GM12878 (cell line): Measurements from ENCODE around the gene GALNT11. TPM values are rescaled to one million over a fixed set of nuclear protein-coding genes. Genes with fewer than 3 reads are reported as not detected.

ENCODE experiments used
- ATAC-seq: fragments of 200-7000 bp; cut with Tn5 transposase; 3 replicates; pipeline ENCODE4 v1.9.1; 2020; ENCODE audit warnings: mild to moderate bottlenecking, moderate library complexity
- BruUV-seq: library from RNA; stranded (reverse); fragments of 400-500 nt; replicated peaks from 2 replicates; lab custom pipeline; 2021; lab: Mats Ljungman, UMichigan
- CTCF ChIA-PET: fragments of 300-600 bp; sonication (Branson Sonifier 250); formaldehyde crosslinking; extraction: SDS; loops from one replicate; lab custom pipeline; 2021; ENCODE audit warnings: inconsistent platforms; lab: Yijun Ruan, JAX
- POLR2A ChIA-PET: fragments of 350-600 bp; formaldehyde crosslinking; extraction: SDS; loops from one replicate; lab custom pipeline; 2021; ENCODE audit warnings: inconsistent platforms; lab: Charles Lee
- RAD21 ChIA-PET: fragments of 300-600 bp; sonication (Branson Sonifier 250); formaldehyde crosslinking; loops from one replicate; lab custom pipeline; 2023; ENCODE audit warnings: antibody characterized with exemption; ENCODE audit not compliant: unreplicated experiment; lab: Charles Lee
- SMC1A ChIA-PET: fragments of 300-600 bp; sonication (Branson Sonifier 250); formaldehyde crosslinking; loops from one replicate; lab custom pipeline; 2023; ENCODE audit not compliant: unreplicated experiment, uncharacterized antibody; lab: Charles Lee
- DNase-seq: peaks from one replicate; pipeline ENCODE4 v3.0.0-alpha.2; 2011; ENCODE audit warnings: low read depth, low spot score
- FAIRE-seq: peaks from 3 replicates; lab custom pipeline; 2011; peaks lifted over from hg19 to GRCh38; lab: Jason Lieb, UNC
- H2AFZ ChIP-seq: 2 replicates; pipeline ENCODE4 v1.6.0; 2011; ENCODE audit warnings: low read depth, low read length, control low read depth; ENCODE audit not compliant: control insufficient read depth
- H3K27ac ChIP-seq: 2 replicates; pipeline ENCODE4 v1.5.1; 2011; ENCODE audit warnings: control low read depth; ENCODE audit not compliant: control insufficient read depth, insufficient read depth
- H3K27me3 ChIP-seq, 2 experiments: replicated peaks in 1 of 2; 2 replicates each; pipeline versions ENCODE4 v1.6.0 to v1.6.1; 2011; ENCODE audit warnings: low read length in 1 of 2; ENCODE audit not compliant: control insufficient read depth in 2 of 2, insufficient read depth in 2 of 2
- H3K36me3 ChIP-seq, 2 experiments: 2 replicates each; pipeline ENCODE4 v1.5.1; 2011; ENCODE audit warnings: low read length in 1 of 2; ENCODE audit not compliant: control insufficient read depth in 2 of 2, insufficient read depth in 2 of 2
- H3K4me1 ChIP-seq: 2 replicates; pipeline ENCODE4 v1.6.1; 2011; ENCODE audit warnings: mild to moderate bottlenecking, low read length, moderate library complexity, mixed read lengths; ENCODE audit not compliant: control insufficient read depth, insufficient read depth
- H3K4me2 ChIP-seq: 2 replicates; pipeline ENCODE4 v1.6.0; 2011; ENCODE audit warnings: control low read depth; ENCODE audit not compliant: control insufficient read depth, insufficient read depth
- H3K4me3 ChIP-seq: fragments of 200-600 bp; sonication (generic); 2 replicates; pipeline ENCODE4 v1.5.1; 2016
- H3K79me2 ChIP-seq: 2 replicates; pipeline ENCODE4 v1.6.0; 2011; ENCODE audit warnings: low read length; ENCODE audit not compliant: control insufficient read depth, insufficient read depth
- H3K9ac ChIP-seq: 2 replicates; pipeline ENCODE4 v1.8.0; 2011; ENCODE audit warnings: low read length, control low read depth, mixed read lengths; ENCODE audit not compliant: control insufficient read depth, insufficient read depth
- H3K9me3 ChIP-seq: replicated peaks from 3 replicates; pipeline ENCODE4 v1.5.1; 2011; ENCODE audit warnings: mild to moderate bottlenecking, low read length; ENCODE audit not compliant: control insufficient read depth, insufficient read depth
- H4K20me1 ChIP-seq: 2 replicates; pipeline ENCODE4 v1.6.0; 2011; ENCODE audit not compliant: control insufficient read depth, insufficient read depth
- ATF7 ChIP-seq: fragments of 450-650 bp; IDR thresholded peaks from 2 replicates; pipeline ENCODE4 v1.6.1; 2016; ENCODE audit warnings: low read depth, mild to moderate bottlenecking
- BHLHE40 ChIP-seq, 2 experiments: fragments of 450-650 bp in 1 of 2; IDR thresholded peaks; 2 replicates each; pipeline ENCODE4 v1.6.1; 2011 to 2017; ENCODE audit warnings: low read depth in 2 of 2, borderline replicate concordance in 1 of 2, improper control_type of control experiment in 1 of 2, low read length in 1 of 2, mild to moderate bottlenecking in 1 of 2
- HCFC1 ChIP-seq: fragments of 150-350 bp; IDR thresholded peaks from 2 replicates; pipeline ENCODE4 v1.6.1; 2014; ENCODE audit warnings: low read length
- IKZF1 ChIP-seq: fragments of 450-650 bp; conservative IDR thresholded peaks from 2 replicates; pipeline ENCODE4 v1.6.1; 2017; ENCODE audit warnings: antibody characterized with exemption, mild to moderate bottlenecking
- MYB ChIP-seq: fragments of 150-350 bp; IDR thresholded peaks from 2 replicates; pipeline ENCODE4 v1.6.1; 2014; ENCODE audit warnings: mild to moderate bottlenecking, low read depth, low read length, borderline replicate concordance
- NBN ChIP-seq: fragments of 450-650 bp; IDR thresholded peaks from 2 replicates; pipeline ENCODE4 v1.6.1; 2016
- NR2C2 ChIP-seq: IDR thresholded peaks from 2 replicates; pipeline ENCODE4 v1.6.1; 2011; ENCODE audit warnings: borderline replicate concordance, low read depth; ENCODE audit not compliant: control insufficient read depth, insufficient read length
- SREBF2 ChIP-seq: IDR thresholded peaks from 2 replicates; pipeline ENCODE4 v1.6.1; 2012; ENCODE audit warnings: mild to moderate bottlenecking, low read length
- in situ Hi-C: fragments of 300-500 bp; cut with MboI; formaldehyde crosslinking; loops from 9 replicates; pipeline ENCODE4 v1.14.3; 2018; ENCODE audit warnings: mixed read lengths
- intact Hi-C: fragments of 100-400 bp; cut with micrococcal nuclease; formaldehyde crosslinking; loops from one replicate; pipeline ENCODE4 v1.14.2; 2022; ENCODE audit not compliant: unreplicated experiment
- polyA plus RNA-seq, 11 experiments: library from polyadenylated mRNA; depleted of rRNA in 4 of 11; unstranded in 6 of 11; stranded (reverse) in 5 of 11; fragments of >200 nt; fragmentation: Nextera tagmentation in 4 of 11; fragmentation: Illumina TruSeq in 1 of 11; extraction: Ambion mirVana in 4 of 11; extraction: Trizol in 1 of 11; gene quantifications; 1 replicate in 1 of 11; 2 replicates in 10 of 11; pipeline versions ENCODE4 v1.2.1 to v1.2.3, GENCODE V29; 2011 to 2016; ENCODE audit warnings: inconsistent platforms in 2 of 11, missing spikeins in 2 of 11, low read depth in 1 of 11
- total RNA-seq, 4 experiments: library from RNA; depleted of rRNA in 3 of 4; stranded (reverse); fragments of >200 nt in 3 of 4; fragmentation: Illumina TruSeq in 1 of 4; extraction: Trizol in 1 of 4; gene quantifications; 2 replicates each; pipeline versions ENCODE4 v1.2.1 to v1.2.3, GENCODE V29; 2013 to 2021
- TF ChIP-seq, protein P1 (sequence below): fragments of 450-650 bp; formaldehyde crosslinking; IDR thresholded peaks from 2 replicates; pipeline ENCODE4 v1.4.0; 2022; ENCODE audit warnings: mild to moderate bottlenecking, moderate library complexity
- TF ChIP-seq, protein P2 (sequence below): fragments of 450-650 bp; IDR thresholded peaks from 2 replicates; pipeline ENCODE4 v1.6.1; 2018; ENCODE audit warnings: mild to moderate bottlenecking, low read depth, moderate library complexity; ENCODE audit not compliant: partially characterized antibody
- TF ChIP-seq, protein P3 (sequence below): fragments of 450-650 bp; IDR thresholded peaks from 2 replicates; pipeline ENCODE4 v1.6.1; 2016; ENCODE audit warnings: mild to moderate bottlenecking

Gene GALNT11
- total and polyA plus RNA-seq, 10 of the 15 experiments (the other 5 are each of a cell fraction or from before 2014, with no cell fraction given), result 2.0 to 9.5 (median 6.4) TPM

DNA sequence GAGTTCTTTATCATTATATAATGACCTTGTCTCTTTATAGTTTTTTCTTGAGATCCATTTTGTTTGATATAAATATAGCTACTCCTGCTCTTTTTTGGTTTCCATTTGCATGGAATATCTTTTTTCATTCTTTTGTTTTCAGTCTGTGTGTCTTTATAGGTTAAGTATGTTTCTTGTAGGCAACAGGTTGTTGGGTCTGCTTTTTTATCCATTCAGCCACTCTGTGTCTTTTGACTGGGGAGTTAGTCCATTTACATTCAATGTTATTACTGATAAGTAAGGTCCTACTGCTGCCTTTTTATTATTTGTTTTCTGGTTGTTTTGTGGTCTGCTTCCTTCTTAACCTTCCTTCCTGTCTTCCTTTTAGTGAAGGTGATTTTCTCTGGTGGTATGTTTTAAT lies 21.1 kb downstream of the GALNT11 start:
- TF ChIP-seq MYB (no peak), HCFC1 (no peak), BHLHE40 (IDR thresholded peaks at IDR 0.05; ENCODE audit: borderline replicate concordance in 1 of 2, low read depth in 2 of 2, low read length in 1 of 2) (no peak), IKZF1 (no peak), ATF7 (no peak), SREBF2 (no peak), NR2C2 (no peak), NBN (no peak)
- TF ChIP-seq, protein P1, sequence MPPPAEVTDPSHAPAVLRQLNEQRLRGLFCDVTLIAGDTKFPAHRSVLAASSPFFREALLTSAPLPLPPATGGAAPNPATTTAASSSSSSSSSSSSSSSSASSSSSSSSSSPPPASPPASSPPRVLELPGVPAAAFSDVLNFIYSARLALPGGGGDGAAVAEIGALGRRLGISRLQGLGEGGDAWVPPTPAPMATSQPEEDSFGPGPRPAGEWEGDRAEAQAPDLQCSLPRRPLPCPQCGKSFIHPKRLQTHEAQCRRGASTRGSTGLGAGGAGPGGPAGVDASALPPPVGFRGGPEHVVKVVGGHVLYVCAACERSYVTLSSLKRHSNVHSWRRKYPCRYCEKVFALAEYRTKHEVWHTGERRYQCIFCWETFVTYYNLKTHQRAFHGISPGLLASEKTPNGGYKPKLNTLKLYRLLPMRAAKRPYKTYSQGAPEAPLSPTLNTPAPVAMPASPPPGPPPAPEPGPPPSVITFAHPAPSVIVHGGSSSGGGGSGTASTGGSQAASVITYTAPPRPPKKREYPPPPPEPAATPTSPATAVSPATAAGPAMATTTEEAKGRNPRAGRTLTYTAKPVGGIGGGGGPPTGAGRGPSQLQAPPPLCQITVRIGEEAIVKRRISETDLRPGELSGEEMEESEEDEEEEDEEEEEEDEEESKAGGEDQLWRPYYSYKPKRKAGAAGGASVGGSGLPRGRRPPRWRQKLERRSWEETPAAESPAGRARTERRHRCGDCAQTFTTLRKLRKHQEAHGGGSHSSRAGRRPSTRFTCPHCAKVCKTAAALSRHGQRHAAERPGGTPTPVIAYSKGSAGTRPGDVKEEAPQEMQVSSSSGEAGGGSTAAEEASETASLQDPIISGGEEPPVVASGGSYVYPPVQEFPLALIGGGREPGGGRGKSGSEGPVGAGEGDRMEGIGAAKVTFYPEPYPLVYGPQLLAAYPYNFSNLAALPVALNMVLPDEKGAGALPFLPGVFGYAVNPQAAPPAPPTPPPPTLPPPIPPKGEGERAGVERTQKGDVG (CRISPR knock-in tag), result no peak
- TF ChIP-seq, protein P2, sequence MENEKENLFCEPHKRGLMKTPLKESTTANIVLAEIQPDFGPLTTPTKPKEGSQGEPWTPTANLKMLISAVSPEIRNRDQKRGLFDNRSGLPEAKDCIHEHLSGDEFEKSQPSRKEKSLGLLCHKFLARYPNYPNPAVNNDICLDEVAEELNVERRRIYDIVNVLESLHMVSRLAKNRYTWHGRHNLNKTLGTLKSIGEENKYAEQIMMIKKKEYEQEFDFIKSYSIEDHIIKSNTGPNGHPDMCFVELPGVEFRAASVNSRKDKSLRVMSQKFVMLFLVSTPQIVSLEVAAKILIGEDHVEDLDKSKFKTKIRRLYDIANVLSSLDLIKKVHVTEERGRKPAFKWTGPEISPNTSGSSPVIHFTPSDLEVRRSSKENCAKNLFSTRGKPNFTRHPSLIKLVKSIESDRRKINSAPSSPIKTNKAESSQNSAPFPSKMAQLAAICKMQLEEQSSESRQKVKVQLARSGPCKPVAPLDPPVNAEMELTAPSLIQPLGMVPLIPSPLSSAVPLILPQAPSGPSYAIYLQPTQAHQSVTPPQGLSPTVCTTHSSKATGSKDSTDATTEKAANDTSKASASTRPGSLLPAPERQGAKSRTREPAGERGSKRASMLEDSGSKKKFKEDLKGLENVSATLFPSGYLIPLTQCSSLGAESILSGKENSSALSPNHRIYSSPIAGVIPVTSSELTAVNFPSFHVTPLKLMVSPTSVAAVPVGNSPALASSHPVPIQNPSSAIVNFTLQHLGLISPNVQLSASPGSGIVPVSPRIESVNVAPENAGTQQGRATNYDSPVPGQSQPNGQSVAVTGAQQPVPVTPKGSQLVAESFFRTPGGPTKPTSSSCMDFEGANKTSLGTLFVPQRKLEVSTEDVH, result no peak
- TF ChIP-seq, protein P3, sequence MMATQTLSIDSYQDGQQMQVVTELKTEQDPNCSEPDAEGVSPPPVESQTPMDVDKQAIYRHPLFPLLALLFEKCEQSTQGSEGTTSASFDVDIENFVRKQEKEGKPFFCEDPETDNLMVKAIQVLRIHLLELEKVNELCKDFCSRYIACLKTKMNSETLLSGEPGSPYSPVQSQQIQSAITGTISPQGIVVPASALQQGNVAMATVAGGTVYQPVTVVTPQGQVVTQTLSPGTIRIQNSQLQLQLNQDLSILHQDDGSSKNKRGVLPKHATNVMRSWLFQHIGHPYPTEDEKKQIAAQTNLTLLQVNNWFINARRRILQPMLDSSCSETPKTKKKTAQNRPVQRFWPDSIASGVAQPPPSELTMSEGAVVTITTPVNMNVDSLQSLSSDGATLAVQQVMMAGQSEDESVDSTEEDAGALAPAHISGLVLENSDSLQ, result no peak
- Histone ChIP-seq H3K79me2 (no peaks in the 10 kb centered on the region), H3K27me3 (no peaks in the 10 kb centered on the region), H3K9me3 (peaks cover 3% of the 10 kb centered on the region; the same call in 2 of the 3 replicates), H3K4me3 (no peak overlapping the region), H3K9ac (no peak overlapping the region), H3K4me1 (no peaks in the 10 kb centered on the region), H3K27ac (no peak overlapping the region), H3K4me2 (no peak overlapping the region), H4K20me1 (no peaks in the 10 kb centered on the region), H2AFZ (no peak overlapping the region), H3K36me3 (no peaks in the 10 kb centered on the region)
- intact Hi-C loops, result no loop called here
- ChIA-PET POLR2A (no interaction called here), RAD21 (no interaction called here), SMC1A (no interaction called here), CTCF (no interaction called here)
- no peak for DNase-seq
- BruUV-seq, result no TSS peak
- no peak for ATAC-seq
- no peak for FAIRE-seq
- in situ Hi-C loops, result no loop called here
